Epithelial cell of esophagus (primary cell): ENCODE results near the gene PLA2G4E.

ENCODE experiments used
- DNase-seq: peaks from one replicate; pipeline ENCODE4 v3.0.0; 2010; ENCODE audit warnings: low read depth
- H3K4me3 ChIP-seq: 2 replicates; pipeline ENCODE4 v1.5.1; 2011; ENCODE audit warnings: mild to moderate bottlenecking, low read length, control low read depth
- CTCF ChIP-seq: IDR thresholded peaks from 2 replicates; pipeline ENCODE4 v1.5.1; 2011; ENCODE audit warnings: low read depth, mild to moderate bottlenecking, low read length, control low read depth, inconsistent platforms; ENCODE audit not compliant: insufficient read depth; ENCODE audit errors: missing control alignments

PLA2G4E gene

GRCh38 chr15:41944313-41944940 lies 76.4 kb downstream of the PLA2G4E start:
- DNase-seq = peak; percentile 75
- no peak for TF ChIP-seq CTCF
- H3K4me3 ChIP-seq = no peak overlapping the region

DNA sequence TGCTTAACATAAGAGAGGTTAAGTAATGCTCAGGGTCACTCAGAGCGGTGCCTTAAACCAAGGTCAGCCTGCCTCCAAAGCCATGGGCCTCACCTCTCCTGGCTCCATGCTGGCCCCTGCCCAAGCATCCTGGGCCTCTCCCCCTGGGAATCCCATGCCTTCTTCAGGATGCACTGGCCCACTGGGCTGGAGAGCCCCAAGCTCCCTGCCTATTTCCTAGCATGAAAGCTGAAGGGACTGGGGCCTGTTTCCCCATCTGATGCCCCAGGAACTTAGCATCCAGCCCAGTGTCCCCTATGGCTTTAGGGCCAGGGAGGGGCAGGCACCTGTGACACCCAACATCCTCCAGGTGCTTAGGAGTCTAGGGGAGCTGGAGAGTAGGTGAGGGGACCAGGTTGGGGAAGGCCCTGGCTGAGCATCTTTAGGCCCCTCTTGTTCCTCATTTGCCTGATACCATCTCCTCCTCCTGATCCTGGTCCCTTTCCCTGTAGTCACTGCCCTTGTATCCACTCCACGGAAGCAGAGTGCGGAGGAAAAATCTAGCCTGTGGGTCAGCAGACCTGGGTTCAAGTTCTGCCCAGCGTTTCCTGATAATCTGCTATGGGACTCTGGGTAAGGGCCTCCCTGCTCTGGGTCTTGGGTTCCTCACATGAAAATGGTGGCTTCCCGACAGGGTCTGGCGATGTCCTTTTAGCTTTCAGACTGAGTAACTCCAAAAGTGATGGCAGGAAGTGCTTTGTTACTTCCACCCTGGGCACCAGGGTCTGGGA lies 77.1 kb downstream of the PLA2G4E start:
- no peak for TF ChIP-seq CTCF
- H3K4me3 ChIP-seq = no peak overlapping the region

DNA sequence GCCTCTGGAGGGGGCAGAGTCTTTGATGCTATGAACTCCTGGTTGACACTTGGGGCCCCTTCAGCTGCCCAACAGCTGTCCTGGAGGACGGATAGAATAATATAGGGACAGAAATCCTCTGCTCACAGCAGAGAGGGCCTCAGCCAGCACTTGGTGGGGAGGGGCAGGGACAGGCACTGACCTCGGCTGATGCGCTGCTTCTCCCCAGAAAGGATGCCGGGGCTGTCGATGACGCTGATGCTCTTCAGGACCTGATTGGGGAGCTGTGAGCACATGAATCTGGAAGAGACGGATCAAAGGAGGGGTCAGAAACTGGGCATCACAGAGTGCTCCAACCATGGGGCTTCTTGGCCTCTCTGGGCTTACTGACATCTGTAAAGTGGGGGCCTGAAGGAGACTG lies 78.0 kb downstream of the PLA2G4E start:
- DNase-seq = no peak
- no peak overlapping the region for H3K4me3 ChIP-seq
- no peak for TF ChIP-seq CTCF

More for the DNA sequence above, 77.1 kb downstream of the PLA2G4E start:
- DNase-seq = no peak

- no peak overlapping the region for H3K4me3 ChIP-seq
- DNase-seq = no peak
- TF ChIP-seq CTCF = no peak
Observed at GRCh38 chr15:41941644-41942415, 79.0 kb downstream of the PLA2G4E start.

- TF ChIP-seq CTCF = no peak
- peak; percentile 94 for DNase-seq
- peak overlapping the region; percentile 7 for H3K4me3 ChIP-seq
Observed at GRCh38 chr15:41940441-41940857, 80.4 kb downstream of the PLA2G4E start.

- peak; percentile 56 for DNase-seq
- TF ChIP-seq CTCF = no peak
- H3K4me3 ChIP-seq = no peak overlapping the region
Observed at GRCh38 chr15:41939986-41940385, 80.9 kb downstream of the PLA2G4E start.
